Measurements from ENCODE around the gene APC2.

Gene APC2

GRCh38 chr19:1487576-1488281, 37.8 kb downstream of the APC2 start:
- TF ChIP-seq CTCF (IDR thresholded peaks at IDR 0.05; ENCODE audit: borderline replicate concordance, control extremely low read depth, extremely low read depth, insufficient read depth, missing control alignments) = no peak
- in situ Hi-C loops (cut with MboI; ENCODE audit: low sequenced_read_pairs, unreplicated experiment) = no loop called here
- no peak for DNase-seq (ENCODE audit: low spot score)

GRCh38 chr19:1488282-1488601, 38.3 kb downstream of the APC2 start:
- in situ Hi-C loops (cut with MboI; ENCODE audit: low sequenced_read_pairs, unreplicated experiment) = no loop called here
- DNase-seq (ENCODE audit: low spot score) = no peak
- no peak for TF ChIP-seq CTCF (IDR thresholded peaks at IDR 0.05; ENCODE audit: borderline replicate concordance, control extremely low read depth, extremely low read depth, insufficient read depth, missing control alignments)

- in situ Hi-C loops (cut with MboI; ENCODE audit: low sequenced_read_pairs, unreplicated experiment) = no loop called here
- DNase-seq (ENCODE audit: low spot score) = no peak
- no peak for TF ChIP-seq CTCF (IDR thresholded peaks at IDR 0.05; ENCODE audit: borderline replicate concordance, control extremely low read depth, extremely low read depth, insufficient read depth, missing control alignments)
Measured at GRCh38 chr19:1489463-1490310, 39.8 kb downstream of the APC2 start.

- in situ Hi-C loops (cut with MboI; ENCODE audit: low sequenced_read_pairs, unreplicated experiment) = no loop called here
- peak; percentile 98 for DNase-seq (ENCODE audit: low spot score)
- TF ChIP-seq CTCF (IDR thresholded peaks at IDR 0.05; ENCODE audit: borderline replicate concordance, control extremely low read depth, extremely low read depth, insufficient read depth, missing control alignments) = no peak
Measured at GRCh38 chr19:1490311-1491113, 40.6 kb downstream of the APC2 start, which contains the start of gene PCSK4. Gene PCSK4 (minus strand): TSS chr19:1490350. CDS start chr19:1490346, 4 bp downstream.

- no peak for DNase-seq (ENCODE audit: low spot score)
- TF ChIP-seq CTCF (IDR thresholded peaks at IDR 0.05; ENCODE audit: borderline replicate concordance, control extremely low read depth, extremely low read depth, insufficient read depth, missing control alignments) = no peak
- in situ Hi-C loops (cut with MboI; ENCODE audit: low sequenced_read_pairs, unreplicated experiment) = no loop called here
Measured at GRCh38 chr19:1491114-1491848, 41.4 kb downstream of the APC2 start, which contains the start of gene REEP6. Gene REEP6 (plus strand): TSS chr19:1491181. CDS start chr19:1491270, 89 bp downstream.

- TF ChIP-seq CTCF (IDR thresholded peaks at IDR 0.05; ENCODE audit: borderline replicate concordance, control extremely low read depth, extremely low read depth, insufficient read depth, missing control alignments) = no peak
- no peak for DNase-seq (ENCODE audit: low spot score)
- in situ Hi-C loops (cut with MboI; ENCODE audit: low sequenced_read_pairs, unreplicated experiment) = no loop called here
Measured at GRCh38 chr19:1491849-1492170, 41.9 kb downstream of the APC2 start.

Data from GM13976 (cell line).